Effector CD8-positive, alpha-beta T cell (primary cell): ENCODE results near the gene ELOVL2.
"Not testable (repeated sequence)": the region's sequence is repeated elsewhere in the genome, so short reads cannot be mapped to it uniquely, and the experiment has no call there.

Experiments
- DNase-seq: peaks from one replicate; lab custom pipeline; 2025; lab: John Stamatoyannopoulos, UW
- total RNA-seq, 4 experiments: gene quantifications; one replicate each; lab custom pipeline; 2026; lab: John Stamatoyannopoulos, UW

Gene ELOVL2, protein sequence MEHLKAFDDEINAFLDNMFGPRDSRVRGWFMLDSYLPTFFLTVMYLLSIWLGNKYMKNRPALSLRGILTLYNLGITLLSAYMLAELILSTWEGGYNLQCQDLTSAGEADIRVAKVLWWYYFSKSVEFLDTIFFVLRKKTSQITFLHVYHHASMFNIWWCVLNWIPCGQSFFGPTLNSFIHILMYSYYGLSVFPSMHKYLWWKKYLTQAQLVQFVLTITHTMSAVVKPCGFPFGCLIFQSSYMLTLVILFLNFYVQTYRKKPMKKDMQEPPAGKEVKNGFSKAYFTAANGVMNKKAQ
- 0 to 0.54 (median 0.09) reads per million in 4 experiments for total RNA-seq

DNA sequence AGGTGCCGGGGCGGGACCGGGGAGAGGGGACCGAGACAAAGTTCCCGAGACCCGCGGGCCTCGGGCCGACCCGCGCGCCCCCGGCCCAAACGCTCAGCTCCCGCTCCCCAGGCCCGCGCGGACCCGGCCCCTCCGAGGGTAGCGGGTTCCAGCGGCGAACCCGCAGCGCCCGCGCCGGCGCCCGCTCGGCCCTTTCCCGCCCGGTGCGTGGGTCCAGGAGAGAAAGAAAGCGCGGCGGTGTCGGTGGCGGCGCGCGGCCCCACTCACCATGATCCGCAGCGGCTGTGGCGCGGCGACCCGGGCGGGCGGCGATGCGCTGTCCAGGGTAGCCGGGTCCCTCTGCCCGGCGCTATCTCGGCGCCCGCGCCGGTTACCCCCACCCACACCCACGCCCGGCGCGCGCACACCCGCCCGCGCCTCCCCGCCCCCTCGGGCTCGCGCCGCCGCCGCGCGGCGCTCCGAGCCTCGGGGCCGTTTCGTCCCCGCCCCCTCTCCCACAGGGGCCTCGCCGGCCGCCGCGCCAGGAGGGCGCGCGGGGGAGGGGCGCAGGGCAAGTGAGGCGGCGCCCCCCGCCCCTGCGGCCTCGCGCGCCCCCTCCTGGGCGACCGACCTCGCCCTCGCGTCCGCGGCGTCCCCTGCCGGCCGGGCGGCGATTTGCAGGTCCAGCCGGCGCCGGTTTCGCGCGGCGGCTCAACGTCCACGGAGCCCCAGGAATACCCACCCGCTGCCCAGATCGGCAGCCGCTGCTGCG lies at the start of gene ELOVL2:
ELOVL2 (minus strand) TSS at position 345 of the 751 bp plus-strand sequence; CDS start at position 270, 75 bp downstream.
- no peak for DNase-seq

DNA sequence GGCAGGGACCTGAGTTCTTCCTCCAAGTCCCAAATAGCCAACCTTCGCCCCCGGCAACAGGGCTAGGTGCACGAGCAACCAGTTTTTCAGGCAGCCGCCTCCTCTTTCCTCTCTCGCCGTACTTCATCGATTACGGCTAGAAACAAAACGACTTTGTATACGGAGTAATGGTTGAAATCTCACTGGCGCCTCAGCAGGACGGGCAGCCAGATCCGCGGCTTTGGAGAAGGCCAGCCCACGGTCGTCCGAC lies 49.2 kb upstream of the ELOVL2 start:
- no peak for DNase-seq

DNA sequence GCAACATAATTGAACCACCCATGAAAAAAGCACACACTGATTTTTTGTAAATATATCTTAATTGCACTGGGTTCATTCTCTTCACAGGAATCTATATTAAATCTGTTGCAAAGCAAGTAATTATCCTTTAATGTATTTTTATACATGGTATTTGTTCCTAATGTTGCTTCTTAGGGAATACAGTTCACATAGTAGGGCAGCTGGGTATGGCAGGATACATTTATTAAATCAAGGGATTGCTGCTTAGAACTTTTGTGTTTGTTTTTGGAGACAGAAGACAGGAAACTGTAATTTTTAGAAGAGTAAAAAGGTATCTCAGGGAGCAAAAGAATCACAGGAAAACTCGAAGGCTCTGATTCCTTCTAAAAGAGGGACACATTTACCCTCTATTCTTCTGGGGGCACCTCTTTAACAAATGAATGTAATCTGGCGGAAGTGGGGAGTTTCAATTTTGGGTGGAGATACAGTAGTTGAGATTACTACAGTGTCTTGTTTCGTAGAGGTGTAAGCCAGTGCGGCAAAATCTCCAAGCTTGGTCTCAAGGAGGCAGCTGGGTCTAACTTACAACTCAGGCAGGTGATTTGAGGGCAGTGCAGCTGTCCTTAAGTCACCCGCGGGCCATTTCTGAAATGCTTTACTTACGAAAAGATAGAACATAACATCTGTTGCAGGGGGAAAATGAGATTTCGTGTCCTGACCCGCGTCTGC lies 48.7 kb upstream of the ELOVL2 start:
- DNase-seq: no peak

DNA sequence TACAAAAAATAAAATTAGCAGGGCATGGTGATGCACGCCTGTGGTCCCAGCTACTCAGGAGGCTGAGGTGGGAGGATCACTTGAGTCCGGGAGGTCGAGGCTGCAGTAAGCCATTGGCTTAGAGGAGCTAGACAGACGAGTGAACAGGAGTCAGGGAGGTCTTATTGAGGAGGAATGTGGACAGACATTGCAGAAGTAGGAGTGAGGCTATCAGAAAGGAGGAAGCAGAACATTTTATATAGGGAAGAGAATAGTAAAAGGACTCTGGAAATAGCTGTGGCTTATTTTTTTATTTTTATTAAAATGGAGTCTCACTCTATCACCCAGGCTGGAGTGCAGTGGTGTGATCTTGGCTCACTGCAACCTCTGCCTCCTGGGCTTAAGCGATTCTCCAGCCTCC lies 47.0 kb upstream of the ELOVL2 start:
- not testable (repeated sequence) for DNase-seq

DNA sequence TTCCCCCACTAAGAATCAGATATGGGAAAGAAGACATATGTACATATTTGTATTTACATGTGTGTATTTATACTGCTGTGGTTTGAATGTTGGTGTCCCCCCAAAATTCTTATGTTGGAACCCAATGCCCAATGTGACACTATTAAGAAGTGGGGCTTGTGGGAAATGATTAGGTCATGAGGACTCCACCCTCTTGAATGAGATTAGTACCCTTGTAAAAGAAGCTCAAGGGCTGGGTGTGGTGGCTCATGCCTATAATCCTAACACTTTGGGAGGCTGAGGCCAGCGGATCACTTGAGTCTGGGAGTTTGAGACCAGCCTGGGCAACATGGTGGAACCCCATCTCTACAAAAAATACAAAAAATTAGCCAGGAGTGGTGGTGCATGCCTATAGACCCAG lies 45.6 kb upstream of the ELOVL2 start:
- DNase-seq: no peak

DNA sequence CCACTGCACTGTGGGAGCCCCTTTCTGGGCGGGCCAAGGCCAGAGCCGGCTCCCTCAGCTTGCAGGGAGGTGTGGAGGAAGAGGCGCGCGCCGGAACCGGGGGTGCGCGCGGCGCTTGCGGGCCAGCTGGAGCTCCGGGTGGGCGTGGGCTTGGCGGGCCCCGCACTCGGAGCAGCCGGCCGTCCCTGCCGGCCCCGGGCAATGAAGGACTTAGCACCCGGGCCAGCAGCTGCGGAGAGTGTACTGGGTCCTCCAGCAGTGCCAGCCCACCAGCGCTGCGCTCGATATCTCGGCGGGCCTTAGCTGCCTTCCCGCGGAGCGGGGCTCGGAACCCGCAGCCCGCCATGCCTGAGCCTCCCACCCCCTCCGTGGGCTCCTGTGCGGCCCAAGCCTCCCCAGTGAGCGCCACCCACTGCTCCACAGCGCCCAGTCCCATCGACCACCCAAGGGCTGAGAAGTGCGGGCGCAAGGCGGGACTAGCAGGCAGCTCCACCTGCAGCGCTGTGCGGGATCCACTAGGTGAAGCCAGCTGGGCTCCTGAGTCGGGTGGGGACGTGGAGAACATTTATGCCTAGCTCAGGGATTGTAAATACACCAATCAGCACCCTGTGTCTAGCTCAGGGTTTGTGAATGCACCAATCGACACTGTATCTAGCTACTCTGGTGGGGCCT lies 43.2 kb upstream of the ELOVL2 start:
- not testable (repeated sequence) for DNase-seq

DNA sequence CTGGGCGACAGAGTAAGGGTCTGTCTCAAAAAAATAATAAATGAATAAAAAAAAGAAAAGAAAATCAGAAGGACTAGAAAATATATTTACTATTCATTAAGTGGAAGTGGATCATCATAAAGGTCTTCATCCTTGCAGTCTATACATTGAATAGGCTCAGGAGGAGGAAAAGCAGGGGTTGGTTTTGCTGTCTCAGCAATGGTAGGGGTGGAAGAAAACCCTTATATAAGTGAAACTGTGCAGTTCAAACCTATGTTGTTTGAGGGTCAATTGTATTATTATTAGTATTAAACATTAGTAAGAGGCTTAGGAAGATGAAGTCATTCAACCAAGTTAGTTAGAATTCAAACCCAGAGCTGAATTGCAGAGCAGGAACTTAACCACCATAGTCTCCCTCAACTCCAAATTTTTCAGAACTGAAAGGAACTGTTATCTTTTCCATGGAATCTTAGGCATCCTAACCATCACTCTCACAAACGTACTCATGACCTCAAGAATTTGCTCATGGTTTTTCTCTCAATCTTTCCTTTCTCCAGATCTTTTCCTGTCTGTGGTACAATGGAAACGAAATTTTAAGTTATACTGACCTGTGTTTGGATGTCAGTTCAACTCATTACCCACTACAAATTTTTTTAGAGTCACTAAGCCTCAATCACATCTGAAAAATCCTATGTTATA lies 41.8 kb upstream of the ELOVL2 start:
- DNase-seq: no peak

DNA sequence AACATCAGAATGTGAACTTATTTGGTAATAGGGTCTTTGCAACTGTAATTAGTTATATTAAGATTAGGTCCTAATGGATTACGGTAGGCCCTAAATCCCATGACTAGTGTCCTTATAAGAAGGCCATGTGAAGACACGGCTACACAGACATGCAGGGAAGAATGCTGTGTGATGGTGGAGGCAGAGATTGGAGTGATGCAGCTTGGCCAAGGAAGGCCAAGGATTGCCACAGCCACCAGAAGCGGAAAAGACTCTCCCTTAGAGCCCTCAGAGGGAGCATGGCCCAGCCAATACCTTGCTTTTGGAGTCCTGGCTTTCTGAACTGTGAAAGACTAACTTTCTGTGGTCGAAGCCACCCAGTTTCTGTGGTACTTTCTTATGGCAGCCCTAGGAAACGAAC lies 39.9 kb upstream of the ELOVL2 start:
- no peak for DNase-seq

DNA sequence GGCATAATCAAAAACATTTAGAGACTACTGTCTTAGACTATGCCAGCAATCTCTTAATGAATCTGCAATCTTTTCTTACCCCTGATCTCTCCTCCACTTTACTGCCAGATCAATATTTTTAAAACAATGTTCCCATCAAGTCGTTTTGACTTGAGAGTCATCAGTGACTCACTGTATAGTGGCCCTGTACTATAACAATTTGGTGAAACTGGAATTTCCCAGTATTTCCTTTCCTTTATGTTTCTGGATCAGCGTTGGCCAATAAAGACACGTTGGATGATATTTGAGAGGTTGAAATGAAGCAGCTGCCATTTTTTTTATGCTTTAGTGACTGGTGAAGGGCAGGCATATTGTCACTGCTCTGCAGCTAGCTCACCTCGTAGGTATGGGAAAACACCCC lies 39.4 kb upstream of the ELOVL2 start:
- DNase-seq: no peak

DNA sequence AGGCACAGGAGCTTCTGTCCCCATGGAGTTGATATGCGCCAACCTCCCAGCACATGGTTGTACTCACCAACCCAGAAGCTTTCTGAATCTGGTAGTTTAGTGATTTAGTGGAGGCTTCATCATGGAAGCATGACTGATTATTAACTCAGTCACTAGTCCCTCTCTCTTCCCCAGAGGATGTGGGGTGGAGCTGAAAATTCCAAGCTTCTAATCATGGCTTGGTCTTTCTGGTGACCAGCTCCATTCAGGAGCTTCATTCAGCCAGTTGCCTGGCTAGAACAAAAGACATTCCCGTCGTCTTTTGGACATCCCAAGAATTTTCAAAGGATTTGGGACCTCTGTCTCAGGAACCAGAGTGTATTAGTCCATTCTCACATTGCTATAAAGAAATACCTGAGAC lies 36.2 kb upstream of the ELOVL2 start:
- DNase-seq: no peak

DNA sequence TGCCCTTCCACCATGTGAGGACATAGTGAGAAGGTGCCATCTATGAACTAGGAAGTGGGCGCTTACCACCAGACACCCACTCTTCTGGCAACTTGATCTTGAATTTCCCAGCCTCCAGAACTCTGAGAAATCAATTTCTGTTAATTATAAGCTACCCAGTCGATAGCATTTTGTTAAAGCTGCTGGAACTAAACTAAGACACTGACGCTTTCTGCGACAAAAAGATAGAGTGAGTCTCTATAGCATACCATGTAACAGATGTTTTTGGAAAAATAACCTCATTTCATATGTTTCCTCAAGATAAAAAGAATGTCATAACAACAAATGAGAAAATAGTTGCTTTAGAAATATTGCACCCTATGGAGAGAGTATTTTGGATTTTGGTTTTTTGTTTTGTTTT lies 34.2 kb upstream of the ELOVL2 start:
- DNase-seq: no peak

DNA sequence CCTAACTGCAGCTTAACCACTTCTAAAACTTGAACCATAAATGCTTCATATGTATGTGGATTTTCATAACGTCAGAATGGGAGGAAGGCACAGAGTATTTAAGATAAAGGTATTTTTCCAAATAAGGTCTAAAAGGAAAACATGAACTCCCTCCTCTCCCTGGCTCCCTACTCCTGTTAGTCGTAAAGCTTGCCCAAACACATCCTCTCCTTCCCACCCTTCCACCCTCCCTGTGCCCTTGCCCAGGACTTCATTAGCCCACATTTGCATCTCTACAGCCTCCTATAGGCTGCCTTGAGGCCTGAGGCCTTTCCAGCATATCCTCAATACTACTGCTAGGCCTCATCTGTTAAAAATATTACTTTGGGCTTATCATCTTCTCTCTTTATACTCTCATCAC lies 32.4 kb upstream of the ELOVL2 start:
- no peak for DNase-seq

DNA sequence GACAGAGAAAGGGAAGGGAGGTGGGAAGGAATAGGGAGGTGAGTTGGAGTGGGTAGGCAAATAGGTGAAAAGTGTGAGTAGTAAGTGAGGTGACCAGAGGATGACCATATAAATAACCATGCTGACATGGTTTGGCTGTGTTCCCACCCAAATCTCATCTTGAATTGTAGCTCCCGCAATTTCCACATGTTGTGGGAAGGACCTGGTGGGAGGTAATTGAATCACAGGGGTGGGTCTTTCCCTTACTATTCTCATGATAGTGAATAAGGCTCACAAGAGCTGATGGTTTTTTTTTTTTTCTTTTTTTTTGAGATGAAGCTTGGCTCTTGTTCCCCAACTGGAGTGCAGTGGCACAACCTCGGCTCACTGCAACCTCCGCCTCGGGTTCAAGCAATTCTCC lies 28.0 kb upstream of the ELOVL2 start:
- DNase-seq: no peak

DNA sequence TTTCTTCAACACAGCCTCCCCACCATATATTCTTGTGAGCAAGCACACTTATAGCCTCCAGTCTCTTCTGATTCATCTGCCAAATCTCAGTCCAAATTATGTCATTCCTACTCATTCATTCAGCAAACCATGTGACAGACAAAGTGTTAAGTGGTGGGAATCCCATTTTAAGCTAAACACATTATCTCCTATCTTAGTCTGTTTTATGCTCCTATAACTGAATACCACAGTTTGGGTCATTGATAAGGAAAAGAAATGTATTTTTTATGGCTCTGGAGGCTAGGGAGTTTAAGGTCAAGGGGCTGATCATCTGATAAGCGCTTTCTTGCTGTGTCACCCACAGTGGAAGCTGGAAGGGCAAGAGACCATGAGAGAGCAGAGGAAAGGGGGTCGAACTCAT lies 25.7 kb upstream of the ELOVL2 start:
- no peak for DNase-seq

DNA sequence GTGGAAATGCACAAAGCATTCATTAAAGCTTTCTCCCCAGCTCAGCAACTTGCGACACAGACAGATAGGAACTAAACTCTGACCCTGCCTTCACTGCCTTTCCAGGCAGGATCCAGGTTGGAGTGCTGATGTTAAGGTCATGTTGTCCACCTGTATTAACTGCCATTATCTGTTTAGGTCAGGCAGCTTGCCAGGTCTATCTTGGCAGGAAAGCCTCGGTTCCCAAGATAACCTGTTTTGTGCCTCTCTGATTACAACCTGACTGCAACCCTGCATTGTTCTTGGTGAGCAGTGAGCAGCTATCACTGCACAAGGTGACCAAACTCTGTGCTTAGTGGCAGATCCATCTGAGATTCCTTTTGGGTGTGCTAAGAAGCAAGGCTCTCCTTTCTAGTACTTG lies 23.2 kb upstream of the ELOVL2 start:
- no peak for DNase-seq

DNA sequence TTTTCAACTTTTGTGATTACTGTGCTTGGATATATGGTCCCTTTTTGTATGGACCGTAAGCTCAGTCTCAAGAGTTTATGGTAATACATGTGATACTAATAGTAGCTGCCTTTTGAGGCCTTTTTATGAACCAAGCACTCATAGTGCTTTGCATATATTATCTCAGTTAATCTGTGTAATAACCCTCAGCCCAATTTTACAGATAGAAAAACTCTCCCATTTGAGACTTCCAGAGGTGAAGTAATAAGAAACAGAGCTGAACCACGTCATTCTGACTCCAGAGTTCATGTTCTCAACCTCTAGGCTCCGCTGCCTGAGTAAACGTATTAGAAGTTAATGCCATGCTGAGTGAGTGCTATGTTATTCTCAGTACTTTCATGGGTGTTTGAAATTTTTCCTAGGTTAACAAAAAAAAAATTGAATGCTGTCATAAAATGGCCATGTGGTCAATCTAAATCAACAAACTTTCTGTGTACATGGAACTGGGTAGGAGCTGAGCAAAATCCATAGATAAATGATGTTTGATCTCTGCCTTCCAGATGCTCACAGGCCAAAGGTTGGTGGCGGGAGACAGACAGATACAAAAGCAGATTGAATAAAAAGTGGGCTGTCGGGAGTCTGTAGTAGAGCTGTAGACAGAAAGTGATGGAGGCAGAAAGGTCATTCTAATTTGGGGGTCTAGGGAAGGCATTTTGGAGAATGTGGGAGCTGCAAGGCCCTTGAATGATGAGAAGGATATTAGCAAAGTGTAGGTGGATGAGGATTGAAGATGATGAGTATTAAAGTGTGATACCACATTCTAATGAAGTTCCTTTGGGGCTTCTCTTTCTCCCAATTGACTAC lies 22.6 kb upstream of the ELOVL2 start:
- no peak for DNase-seq

DNA sequence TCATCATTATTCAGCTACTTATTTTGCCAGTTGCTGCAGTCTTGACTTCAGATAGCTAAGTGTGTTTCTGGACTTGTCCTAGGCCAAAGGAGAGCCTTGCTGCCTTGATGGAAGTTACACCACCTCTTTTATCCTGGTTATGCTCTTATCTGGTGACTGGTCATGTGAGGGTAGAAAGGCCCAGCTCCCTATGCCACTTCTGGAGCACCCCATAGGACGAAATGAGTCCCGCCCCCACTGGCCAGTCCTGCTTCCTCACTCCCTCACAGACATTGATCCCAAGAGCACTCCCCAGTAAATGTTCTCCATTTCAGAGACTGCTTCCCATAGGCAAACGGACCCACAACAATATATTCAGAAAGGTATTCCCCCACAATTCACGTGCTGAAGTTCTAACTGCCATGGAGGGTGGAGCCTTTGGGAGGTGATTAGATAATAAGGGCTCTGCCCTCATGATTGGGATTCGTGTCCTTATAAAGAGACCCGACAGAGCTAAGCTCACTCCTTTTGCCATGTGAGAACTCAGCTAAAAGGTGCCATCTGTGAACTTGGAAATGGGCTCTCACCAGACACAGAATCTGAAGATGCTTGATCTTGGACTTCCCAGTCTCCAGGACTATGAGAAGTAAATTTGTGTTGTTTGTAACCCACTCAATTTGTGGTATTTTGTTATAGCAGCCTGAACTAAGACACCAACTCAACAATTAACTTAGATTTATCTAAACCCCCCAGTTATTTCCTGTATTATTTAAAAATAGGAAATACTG lies 21.5 kb upstream of the ELOVL2 start:
- DNase-seq: no peak

DNA sequence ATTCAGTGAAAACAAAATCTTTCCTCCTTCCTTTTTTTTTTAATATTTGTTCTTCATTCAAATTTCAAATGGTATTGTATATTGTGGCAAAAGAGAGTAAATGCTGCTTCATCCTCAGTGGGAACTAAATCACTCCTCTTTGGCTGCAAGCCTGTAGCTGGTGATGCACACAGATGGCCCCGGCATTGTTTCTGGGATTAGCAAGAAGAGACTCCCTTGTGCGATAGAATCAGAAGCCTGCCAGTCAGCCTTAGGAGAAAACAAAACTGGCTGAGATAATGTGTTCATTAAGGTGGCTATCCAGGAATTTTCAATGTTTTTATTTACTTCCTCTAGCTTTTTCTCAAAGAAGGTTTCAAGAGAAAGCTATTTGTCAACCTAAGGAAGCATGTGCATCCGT lies 20.7 kb upstream of the ELOVL2 start:
- no peak for DNase-seq

DNA sequence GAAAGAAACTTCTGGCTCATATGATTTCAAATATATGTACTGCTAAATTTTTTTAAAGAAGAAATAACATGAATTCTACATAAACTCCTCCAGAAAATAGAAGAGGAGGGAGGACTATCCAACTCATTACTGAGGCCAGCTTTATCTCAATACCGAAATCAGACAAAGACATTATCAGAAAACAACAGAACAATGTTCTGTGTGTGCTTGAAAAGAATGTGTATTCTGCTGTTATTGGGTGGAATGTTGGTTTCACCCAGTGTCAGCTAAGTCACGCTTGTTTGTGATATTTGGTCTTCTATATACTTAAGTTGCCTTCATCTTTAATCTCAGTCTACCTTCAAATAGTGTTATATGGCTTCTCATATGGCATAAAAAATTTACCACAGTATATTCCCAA lies 18.6 kb upstream of the ELOVL2 start:
- no peak for DNase-seq

DNA sequence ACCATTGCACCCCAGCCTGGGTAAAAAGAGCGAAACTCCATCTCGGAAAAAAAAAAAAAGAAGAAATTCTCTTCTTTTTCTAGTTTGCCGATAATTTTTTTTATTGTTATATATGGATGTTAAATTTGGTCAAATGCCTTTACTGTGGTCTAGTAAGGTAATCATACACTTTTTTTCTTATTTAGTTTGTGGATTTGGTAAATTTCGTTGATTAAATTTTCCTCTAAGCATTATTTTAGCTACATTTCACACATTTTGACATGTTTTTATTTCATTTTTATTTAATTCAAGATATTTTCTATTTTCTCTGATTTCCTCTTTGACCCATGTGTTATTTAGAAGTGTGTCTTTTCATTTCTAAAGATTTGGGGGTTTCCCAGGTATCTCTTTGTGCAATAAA lies 18.0 kb upstream of the ELOVL2 start:
- DNase-seq: no peak
